MM.1S (cell line): Measurements from ENCODE around the gene TJP2.

Experiments
- DNase-seq: peaks from one replicate; pipeline ENCODE4 v3.0.0-alpha.2; 2015
- H2AFZ ChIP-seq: fragments of 300-600 bp; sonication (generic); 2 replicates; pipeline ENCODE4 v1.6.0; 2016; ENCODE audit warnings: antibody characterized with exemption, low read length
- H3F3A ChIP-seq: fragments of 300-600 bp; sonication (generic); 2 replicates; pipeline ENCODE4 v1.6.1; 2016; ENCODE audit warnings: mild to moderate bottlenecking, antibody characterized with exemption, low read length, moderate library complexity, mixed read lengths; ENCODE audit not compliant: insufficient read depth
- H3K27ac ChIP-seq: fragments of 300-600 bp; sonication (generic); 2 replicates; pipeline ENCODE4 v1.5.1; 2016; ENCODE audit warnings: mild to moderate bottlenecking, low read length
- H3K27me3 ChIP-seq: fragments of 300-600 bp; sonication (generic); replicated peaks from 2 replicates; pipeline ENCODE4 v1.6.0; 2016; ENCODE audit warnings: low read length; ENCODE audit not compliant: insufficient read depth
- H3K36me3 ChIP-seq: fragments of 300-600 bp; sonication (generic); replicated peaks from 2 replicates; pipeline ENCODE4 v1.6.1; 2016; ENCODE audit warnings: mild to moderate bottlenecking, low read length, mixed read lengths; ENCODE audit not compliant: insufficient read depth
- H3K4me1 ChIP-seq: fragments of 300-600 bp; sonication (generic); 2 replicates; pipeline ENCODE4 v1.6.1; 2016; ENCODE audit warnings: low read length, mixed read lengths
- H3K4me2 ChIP-seq: fragments of 300-600 bp; sonication (generic); 2 replicates; pipeline ENCODE4 v1.6.0; 2016; ENCODE audit warnings: low read depth, low read length
- H3K4me3 ChIP-seq: fragments of 300-600 bp; sonication (generic); 2 replicates; pipeline ENCODE4 v1.5.1; 2016; ENCODE audit warnings: low read length, mixed read lengths
- H3K79me2 ChIP-seq: fragments of 300-600 bp; sonication (generic); 2 replicates; pipeline ENCODE4 v1.6.1; 2016; ENCODE audit warnings: mixed run types, low read length, mixed read lengths
- H3K9ac ChIP-seq: fragments of 300-600 bp; sonication (generic); 2 replicates; pipeline ENCODE4 v1.6.1; 2016; ENCODE audit warnings: low read length, mixed read lengths
- H3K9me2 ChIP-seq: fragments of 300-600 bp; sonication (generic); replicated peaks from 2 replicates; pipeline ENCODE4 v1.6.1; 2016; ENCODE audit warnings: mild to moderate bottlenecking, low read length, mixed read lengths; ENCODE audit not compliant: insufficient read depth
- H3K9me3 ChIP-seq: fragments of 300-600 bp; sonication (generic); replicated peaks from 2 replicates; pipeline ENCODE4 v1.6.1; 2016; ENCODE audit warnings: mild to moderate bottlenecking, low read length, mixed read lengths; ENCODE audit not compliant: insufficient read depth
- H4K20me1 ChIP-seq: fragments of 300-600 bp; sonication (generic); 2 replicates; pipeline ENCODE4 v1.6.1; 2016; ENCODE audit warnings: mild to moderate bottlenecking, low read length, moderate library complexity, mixed read lengths; ENCODE audit not compliant: insufficient read depth
- CTCF ChIP-seq: fragments of 300-600 bp; sonication (generic); IDR thresholded peaks from 2 replicates; pipeline ENCODE4 v1.5.1; 2016; ENCODE audit warnings: antibody characterized with exemption, low read length, mixed read lengths
- EZH2 ChIP-seq: fragments of 300-600 bp; sonication (generic); optimal IDR thresholded peaks from 2 replicates; pipeline ENCODE3; 2017; ENCODE audit warnings: low read depth, mild to moderate bottlenecking, antibody characterized with exemption, low read length, mixed read lengths
- EZH2phosphoT487 ChIP-seq: fragments of 300-600 bp; sonication (generic); IDR thresholded peaks from 2 replicates; pipeline ENCODE4 v1.6.1; 2018; ENCODE audit warnings: antibody characterized with exemption, low read length

TJP2 gene

GRCh38 chr9:69190863-69191181, 16.7 kb downstream of the TJP2 start:
- Histone ChIP-seq H4K20me1 (peaks cover 22% of the 10 kb centered on the region), H3K9me2 (no peaks in the 10 kb centered on the region), H3K4me3 (no peak overlapping the region), H3K27me3 (no peaks in the 10 kb centered on the region), H3K4me2 (no peak overlapping the region), H3K79me2 (peaks cover 81% of the 10 kb centered on the region), H3K4me1 (no peaks in the 10 kb centered on the region), H3K9ac (no peak overlapping the region), H3K27ac (no peak overlapping the region), H3F3A (no peaks in the 10 kb centered on the region), H3K36me3 (no peaks in the 10 kb centered on the region), H3K9me3 (no peaks in the 10 kb centered on the region), H2AFZ (no peak overlapping the region)
- TF ChIP-seq EZH2 = no peak
- no peak for TF ChIP-seq EZH2phosphoT487
- TF ChIP-seq CTCF = no peak
- no peak for DNase-seq

GRCh38 chr9:69191231-69191630, 17.2 kb downstream of the TJP2 start:
- Histone ChIP-seq H3K4me2 (no peak overlapping the region), H3K9me2 (no peaks in the 10 kb centered on the region), H3K9ac (no peak overlapping the region), H3K79me2 (peaks cover 81% of the 10 kb centered on the region), H4K20me1 (peaks cover 22% of the 10 kb centered on the region), H3K27ac (no peak overlapping the region), H3K9me3 (no peaks in the 10 kb centered on the region), H3K4me1 (no peaks in the 10 kb centered on the region), H3F3A (no peaks in the 10 kb centered on the region), H3K27me3 (no peaks in the 10 kb centered on the region), H3K4me3 (no peak overlapping the region), H2AFZ (no peak overlapping the region), H3K36me3 (no peaks in the 10 kb centered on the region)
- no peak for TF ChIP-seq EZH2phosphoT487
- no peak for TF ChIP-seq EZH2
- no peak for TF ChIP-seq CTCF
- DNase-seq = no peak

GRCh38 chr9:69192214-69192613, 18.1 kb downstream of the TJP2 start:
- H3K9me2 ChIP-seq = no peaks in the 10 kb centered on the region
- H4K20me1 ChIP-seq = peaks cover 22% of the 10 kb centered on the region
- no peak for DNase-seq
- H3K4me2 ChIP-seq = no peak overlapping the region
- no peak for TF ChIP-seq EZH2
- TF ChIP-seq EZH2phosphoT487 = no peak
- no peak for TF ChIP-seq CTCF
- H3K9ac ChIP-seq = no peak overlapping the region
- H3K4me1 ChIP-seq = no peaks in the 10 kb centered on the region
- no peaks in the 10 kb centered on the region for H3F3A ChIP-seq
- no peaks in the 10 kb centered on the region for H3K27me3 ChIP-seq
- H3K27ac ChIP-seq = no peak overlapping the region
- no peaks in the 10 kb centered on the region for H3K36me3 ChIP-seq
- H3K79me2 ChIP-seq = peaks cover 81% of the 10 kb centered on the region
- no peak overlapping the region for H3K4me3 ChIP-seq
- H2AFZ ChIP-seq = no peak overlapping the region
- H3K9me3 ChIP-seq = no peaks in the 10 kb centered on the region

GRCh38 chr9:69193685-69194032, 19.6 kb downstream of the TJP2 start:
- no peaks in the 10 kb centered on the region for H3K9me3 ChIP-seq
- H4K20me1 ChIP-seq = peaks cover 12% of the 10 kb centered on the region
- no peaks in the 10 kb centered on the region for H3K27me3 ChIP-seq
- no peaks in the 10 kb centered on the region for H3K36me3 ChIP-seq
- no peak overlapping the region for H2AFZ ChIP-seq
- no peak overlapping the region for H3K9ac ChIP-seq
- H3F3A ChIP-seq = no peaks in the 10 kb centered on the region
- no peak overlapping the region for H3K4me3 ChIP-seq
- no peak overlapping the region for H3K27ac ChIP-seq
- no peak for DNase-seq
- TF ChIP-seq EZH2phosphoT487 (no peak), EZH2 (no peak), CTCF (no peak)
- H3K79me2 ChIP-seq = peaks cover 79% of the 10 kb centered on the region
- H3K4me1 ChIP-seq = no peaks in the 10 kb centered on the region
- H3K9me2 ChIP-seq = no peaks in the 10 kb centered on the region
- no peak overlapping the region for H3K4me2 ChIP-seq
